SU-DHL-6 (cell line): ENCODE results near the gene NLRP11.

Experiments
- CTCF ChIP-seq: fragments of 200-600 bp; sonication (generic); IDR thresholded peaks from one replicate; pipeline ENCODE4 v1.5.1; 2017; ENCODE audit warnings: antibody characterized with exemption, mild to moderate bottlenecking, low read length, moderate library complexity; ENCODE audit not compliant: insufficient read depth, poor library complexity, severe bottlenecking
- EZH2phosphoT487 ChIP-seq: fragments of 200-600 bp; sonication (generic), shearing (Covaris generic); conservative IDR thresholded peaks from 2 replicates; pipeline ENCODE4 v1.6.1; 2018; ENCODE audit warnings: mild to moderate bottlenecking, antibody characterized with exemption, low read length, moderate library complexity, mixed read lengths

GRCh38 chr19:55857974-55858373 is 26.2 kb upstream of the NLRP11 start:
- TF ChIP-seq CTCF (no peak), EZH2phosphoT487 (no peak)
